GM23338 (cell line): ENCODE measurements around the gene SDHAF3.

Experiments used
- CREB1 ChIP-seq: fragments of 250-450 bp; sonication (Bioruptor Pico); IDR thresholded peaks from 2 replicates; pipeline ENCODE4 v1.5.0; 2020; ENCODE audit warnings: low read depth, mild to moderate bottlenecking, moderate library complexity
- CTCF ChIP-seq, 2 experiments: fragments of 200-600 bp in 1 of 2; sonication (generic) in 1 of 2; conservative IDR thresholded peaks; 2 replicates each; pipeline versions ENCODE4 v1.5.1 to v1.6.1; 2016 to 2017; ENCODE audit warnings: antibody characterized with exemption in 2 of 2, low read depth in 2 of 2, mild to moderate bottlenecking in 2 of 2, moderate library complexity in 1 of 2
- ETS1 ChIP-seq: IDR thresholded peaks from 2 replicates; pipeline ENCODE4 v1.6.1; 2016; ENCODE audit warnings: antibody characterized with exemption
- EZH2 ChIP-seq: fragments of 200-600 bp; sonication (generic); IDR thresholded peaks from one replicate; pipeline ENCODE4 v1.8.0; 2017; ENCODE audit warnings: antibody characterized with exemption, mild to moderate bottlenecking, low read depth; ENCODE audit not compliant: unreplicated experiment
- EZH2phosphoT487 ChIP-seq: fragments of 200-600 bp; sonication (generic); IDR thresholded peaks from one replicate; pipeline ENCODE4 v1.8.1; 2018; ENCODE audit warnings: antibody characterized with exemption; ENCODE audit not compliant: unreplicated experiment
- JUNB ChIP-seq: IDR thresholded peaks from one replicate; pipeline ENCODE4 v1.6.1; 2016; ENCODE audit warnings: antibody characterized with exemption; ENCODE audit not compliant: unreplicated experiment
- POLR2AphosphoS5 ChIP-seq: IDR thresholded peaks from 2 replicates; pipeline ENCODE4 v1.6.1; 2016; ENCODE audit warnings: antibody characterized with exemption, low read depth
- REST ChIP-seq: IDR thresholded peaks from one replicate; pipeline ENCODE4 v1.6.1; 2018; ENCODE audit warnings: antibody characterized with exemption; ENCODE audit not compliant: unreplicated experiment
- ZNF331 ChIP-seq: fragments of 250-450 bp; sonication (Bioruptor Pico); IDR thresholded peaks from 2 replicates; pipeline ENCODE4 v1.5.0; 2020; ENCODE audit warnings: low read depth, mild to moderate bottlenecking, moderate library complexity

GRCh38 chr7:97078023-97078969 is 39.2 kb upstream of the SDHAF3 start:
- no peak for TF ChIP-seq CTCF (conservative IDR thresholded peaks at IDR 0.05; ENCODE audit: low read depth in 2 of 2)
- no peak for TF ChIP-seq POLR2AphosphoS5
- TF ChIP-seq EZH2 = no peak
- TF ChIP-seq REST = no peak
- TF ChIP-seq CREB1 (CRISPR knock-in tag) = no peak
- no peak for TF ChIP-seq EZH2phosphoT487
- TF ChIP-seq ETS1 = no peak
- TF ChIP-seq ZNF331 = no peak
- no peak for TF ChIP-seq JUNB
